Astrocyte (in vitro differentiated cells and primary cell): Measurements from ENCODE around the gene MAGEA2.
"Not testable (repeated sequence)": the region's sequence is repeated elsewhere in the genome, so short reads cannot be mapped to it uniquely, and the experiment has no call there.

Experiments used
- CTCF ChIP-seq: IDR thresholded peaks from 2 replicates; pipeline ENCODE4 v1.5.1; 2011; ENCODE audit warnings: low read depth, mild to moderate bottlenecking, inconsistent platforms, low read length, moderate library complexity; ENCODE audit not compliant: insufficient read depth
- EZH2 ChIP-seq: IDR thresholded peaks from 2 replicates; pipeline ENCODE4 v1.6.1; 2012; ENCODE audit warnings: mild to moderate bottlenecking, low read length, inconsistent platforms; ENCODE audit not compliant: insufficient read depth

GRCh38 chrX:152758918-152759317 is 5.3 kb upstream of the MAGEA2 start, which contains the start of gene CSAG3:
- not testable (repeated sequence) for TF ChIP-seq CTCF, EZH2
